GM12891 (cell line): Measurements from ENCODE around the gene CFL1.

Experiments
- POLR2A ChIP-seq: IDR thresholded peaks from 2 replicates; pipeline ENCODE4 v1.6.1; 2011; ENCODE audit warnings: low read depth, low read length, control low read depth
- POLR2AphosphoS5 ChIP-seq: IDR thresholded peaks from 2 replicates; pipeline ENCODE4 v1.6.1; 2011; ENCODE audit warnings: low read depth, low read length, control low read depth
- TAF1 ChIP-seq: IDR thresholded peaks from 2 replicates; pipeline ENCODE4 v1.6.1; 2011; ENCODE audit warnings: low read depth, low read length, control low read depth

DNA sequence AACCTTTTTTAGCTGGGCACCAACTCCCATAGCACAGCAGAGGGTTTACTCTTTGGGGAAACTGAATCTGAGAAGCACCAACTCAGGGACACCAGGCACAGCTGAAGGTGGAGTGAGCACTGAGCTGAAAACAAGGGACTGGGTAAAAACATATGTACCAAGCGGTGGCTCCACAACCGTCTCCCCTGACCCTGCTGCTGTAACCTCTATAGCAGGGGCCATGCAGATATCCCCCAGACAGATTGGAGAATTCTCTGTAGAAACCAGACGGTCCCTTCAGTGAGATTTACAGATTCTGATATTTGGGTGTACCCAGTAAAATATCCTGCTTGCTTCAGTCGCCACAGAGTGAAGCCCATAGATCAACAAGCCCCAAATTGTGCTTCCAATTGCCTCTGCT, 28.5 kb downstream of the CFL1 start:
- TF ChIP-seq POLR2A (no peak), TAF1 (no peak), POLR2AphosphoS5 (no peak)
